NCI-H2081 treated with DMSO at 0.1 percent for 48 hours (cell line): ENCODE data around the gene PLCG1.
"Not testable (repeated sequence)": the region's sequence is repeated elsewhere in the genome, so short reads cannot be mapped to it uniquely, and the experiment has no call there.

Source experiments
- DNase-seq: peaks from one replicate; lab custom pipeline; 2025; lab: John Stamatoyannopoulos, UW

PLCG1 gene

DNA sequence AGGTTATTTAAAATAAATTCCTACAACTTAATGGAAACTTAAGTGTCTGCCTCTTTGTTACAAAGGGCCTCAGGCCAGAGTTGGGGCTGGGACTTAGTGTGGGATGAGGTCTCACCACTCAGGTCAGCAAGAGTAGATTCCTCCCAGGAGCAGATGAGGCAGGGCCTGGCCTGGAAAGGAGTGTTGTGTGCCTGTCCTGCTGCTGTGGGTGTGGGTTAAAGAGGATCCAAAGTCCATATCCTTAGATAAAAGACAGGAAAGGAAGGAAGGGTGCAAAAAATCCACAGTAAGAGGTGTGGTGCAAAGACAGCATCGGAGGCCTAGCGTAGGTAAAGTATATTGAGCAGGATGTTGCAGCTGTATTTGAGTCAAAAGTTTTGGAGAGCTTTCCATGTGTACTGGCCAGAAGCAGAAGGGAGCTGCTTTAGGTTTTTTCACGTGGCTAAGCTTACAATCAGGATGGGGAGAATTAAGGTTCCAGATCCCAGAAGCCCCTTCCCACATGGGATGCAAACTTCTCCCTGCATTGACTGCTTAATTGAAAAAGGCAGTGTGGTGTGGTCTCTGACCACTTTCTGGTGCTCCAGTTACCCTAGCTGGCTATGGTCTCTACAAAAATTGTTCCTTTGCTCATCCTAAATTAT is 12.8 kb upstream of the PLCG1 start:
- no peak for DNase-seq

DNA sequence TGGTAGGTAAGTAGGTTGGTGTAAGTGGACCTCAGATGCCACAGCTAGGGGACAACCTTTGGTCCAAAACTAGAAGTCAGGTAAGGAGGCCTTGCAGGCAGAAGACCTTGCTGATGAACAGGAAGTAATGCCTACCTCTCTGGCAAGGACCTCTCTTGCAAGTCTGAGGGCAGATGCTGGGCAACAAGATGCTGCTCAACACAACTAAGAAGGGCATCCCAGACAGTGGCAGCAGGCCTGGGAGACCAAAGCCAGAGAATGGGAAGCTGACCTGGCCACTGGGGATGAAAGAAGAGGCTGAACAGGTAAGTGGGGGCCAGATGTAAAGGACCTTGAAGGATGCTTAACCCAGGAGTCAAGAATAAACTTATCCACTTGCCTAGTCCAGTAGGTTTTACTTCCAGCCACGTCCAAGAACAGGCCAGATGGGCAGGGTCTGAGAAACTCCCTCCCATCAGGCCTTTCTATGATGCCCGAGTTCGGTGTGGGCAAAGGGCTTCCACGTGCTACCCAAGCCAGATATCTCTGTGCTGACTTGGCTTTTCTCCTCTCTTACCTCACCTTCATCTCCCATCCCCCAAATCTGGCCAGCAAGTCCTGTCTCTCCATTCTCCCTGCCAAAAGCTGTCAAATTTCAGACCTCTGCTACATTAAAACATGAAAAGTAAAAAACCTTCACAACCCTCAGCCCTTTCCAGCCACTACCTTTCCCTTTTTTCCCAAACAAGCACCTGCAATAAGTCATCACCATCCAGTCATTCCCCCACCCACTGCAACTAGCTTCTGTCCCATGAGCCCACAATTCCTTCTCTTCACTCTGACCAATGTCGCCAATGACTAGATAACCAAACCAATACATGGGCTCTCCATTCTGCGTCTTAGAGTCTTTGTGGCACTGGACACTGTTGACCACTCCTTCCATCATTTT is 11.5 kb upstream of the PLCG1 start:
- DNase-seq, result no peak

GRCh38 chr20:41126719-41127118 is 10.6 kb upstream of the PLCG1 start:
- no peak for DNase-seq

DNA sequence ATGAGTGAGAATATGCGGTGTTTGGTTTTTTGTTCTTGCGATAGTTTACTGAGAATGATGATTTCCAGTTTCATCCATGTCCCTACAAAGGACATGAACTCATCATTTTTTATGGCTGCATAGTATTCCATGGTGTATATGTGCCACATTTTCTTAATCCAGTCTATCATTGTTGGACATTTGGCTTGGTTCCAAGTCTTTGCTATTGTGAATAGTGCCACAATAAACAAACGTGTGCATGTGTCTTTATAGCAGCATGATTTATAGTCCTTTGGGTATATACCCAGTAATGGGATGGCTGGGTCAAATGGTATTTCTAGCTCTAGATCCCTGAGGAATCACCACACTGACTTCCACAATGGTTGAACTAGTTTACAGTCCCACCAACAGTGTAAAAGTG is 9.0 kb upstream of the PLCG1 start:
- DNase-seq, result not testable (repeated sequence)

GRCh38 chr20:41131594-41132387 is 5.6 kb upstream of the PLCG1 start:
- no peak for DNase-seq

DNA sequence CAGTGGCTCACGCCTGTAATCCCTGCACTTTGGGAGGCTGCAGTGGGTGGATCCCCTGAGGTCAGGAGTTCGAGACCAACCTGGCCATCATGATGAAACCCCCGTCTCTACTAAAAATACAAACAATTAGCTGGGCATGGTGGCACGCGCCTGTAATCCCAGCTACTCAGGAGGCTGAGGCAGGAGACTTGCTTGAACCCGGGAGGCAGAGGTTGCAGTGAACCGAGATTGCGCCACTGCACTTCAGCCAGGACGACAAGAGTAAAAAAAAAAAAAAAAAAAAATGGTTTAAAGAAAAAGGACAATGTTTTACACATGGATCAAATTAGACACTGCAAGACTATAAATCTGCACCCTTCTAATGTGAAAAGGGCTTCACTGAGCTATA is 5.0 kb upstream of the PLCG1 start:
- not testable (repeated sequence) for DNase-seq

DNA sequence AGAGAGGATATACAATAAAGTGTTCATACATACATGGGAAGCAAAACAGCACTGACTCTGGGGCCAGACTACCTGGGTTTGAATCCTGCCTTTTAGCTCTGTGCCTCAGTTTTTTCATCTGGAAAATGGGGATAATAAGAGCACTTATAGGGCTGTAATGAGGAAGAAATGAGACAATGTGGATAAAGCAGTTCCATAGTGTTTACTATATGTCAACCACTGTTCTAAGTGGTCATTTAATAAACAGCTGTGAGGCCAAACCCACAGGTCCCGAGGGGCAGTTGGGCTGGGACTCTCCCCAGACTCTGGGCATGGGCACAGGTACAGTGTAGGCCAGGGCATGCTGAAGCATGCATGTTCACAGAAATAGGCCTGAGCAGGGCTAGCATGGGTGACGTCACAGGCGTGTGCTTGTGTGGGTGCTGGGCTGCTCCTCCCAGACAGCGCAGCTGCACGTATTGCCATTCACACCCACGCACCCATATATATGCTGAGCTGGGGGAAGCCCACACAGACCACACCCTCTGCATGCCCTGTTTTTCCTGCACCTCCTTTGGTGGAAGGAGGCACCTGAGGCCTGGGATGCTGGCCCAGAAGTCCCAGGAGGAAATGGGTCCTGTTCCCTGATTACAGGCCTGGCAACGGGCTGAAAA is 3.5 kb upstream of the PLCG1 start:
- DNase-seq, result no peak

GRCh38 chr20:41134362-41135186 is 2.8 kb upstream of the PLCG1 start:
- no peak for DNase-seq

- DNase-seq, result no peak
Observed at GRCh38 chr20:41135187-41135887, 2.0 kb upstream of the PLCG1 start.

DNA sequence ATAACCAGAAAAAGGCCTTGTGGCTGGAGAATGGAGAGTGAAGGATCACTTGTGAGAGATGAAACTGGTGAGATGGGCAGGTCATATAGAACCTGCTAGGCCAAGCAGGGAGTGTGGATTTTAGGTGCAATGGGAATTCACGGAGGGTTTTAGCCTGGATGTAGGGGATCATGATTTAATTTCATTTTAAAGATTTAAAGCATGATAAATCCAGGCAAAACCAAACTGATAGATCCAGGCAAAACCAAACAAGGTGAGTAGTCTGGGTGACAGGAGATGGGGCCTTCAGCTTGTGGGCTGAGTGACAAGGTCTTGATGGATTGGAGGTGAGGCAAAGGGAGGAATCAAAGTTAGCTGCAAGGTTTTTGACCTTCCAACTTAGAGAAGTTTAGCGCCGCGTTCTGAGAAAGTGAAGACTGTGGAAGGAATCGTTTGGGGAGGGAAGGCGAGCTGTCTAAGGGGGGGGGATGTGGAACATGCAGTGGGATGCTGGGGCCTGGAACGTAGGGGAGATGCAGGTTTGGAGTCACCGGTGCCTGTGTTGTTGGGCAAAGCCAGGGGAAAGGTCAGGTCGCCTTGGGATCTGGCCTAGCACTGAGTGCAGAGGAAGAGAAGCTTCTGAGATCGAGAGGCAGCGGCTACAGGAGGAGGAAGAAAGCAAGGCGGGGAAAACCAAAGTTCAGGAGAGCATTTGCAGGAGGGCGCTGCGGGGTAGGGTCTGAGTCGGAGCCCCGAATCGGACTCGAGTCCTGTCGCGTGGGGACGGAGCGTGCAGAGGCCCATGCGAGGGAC is 1.3 kb upstream of the PLCG1 start:
- no peak for DNase-seq

GRCh38 chr20:41137614-41138474 is 501 bp downstream of the PLCG1 start:
- no peak for DNase-seq

DNA sequence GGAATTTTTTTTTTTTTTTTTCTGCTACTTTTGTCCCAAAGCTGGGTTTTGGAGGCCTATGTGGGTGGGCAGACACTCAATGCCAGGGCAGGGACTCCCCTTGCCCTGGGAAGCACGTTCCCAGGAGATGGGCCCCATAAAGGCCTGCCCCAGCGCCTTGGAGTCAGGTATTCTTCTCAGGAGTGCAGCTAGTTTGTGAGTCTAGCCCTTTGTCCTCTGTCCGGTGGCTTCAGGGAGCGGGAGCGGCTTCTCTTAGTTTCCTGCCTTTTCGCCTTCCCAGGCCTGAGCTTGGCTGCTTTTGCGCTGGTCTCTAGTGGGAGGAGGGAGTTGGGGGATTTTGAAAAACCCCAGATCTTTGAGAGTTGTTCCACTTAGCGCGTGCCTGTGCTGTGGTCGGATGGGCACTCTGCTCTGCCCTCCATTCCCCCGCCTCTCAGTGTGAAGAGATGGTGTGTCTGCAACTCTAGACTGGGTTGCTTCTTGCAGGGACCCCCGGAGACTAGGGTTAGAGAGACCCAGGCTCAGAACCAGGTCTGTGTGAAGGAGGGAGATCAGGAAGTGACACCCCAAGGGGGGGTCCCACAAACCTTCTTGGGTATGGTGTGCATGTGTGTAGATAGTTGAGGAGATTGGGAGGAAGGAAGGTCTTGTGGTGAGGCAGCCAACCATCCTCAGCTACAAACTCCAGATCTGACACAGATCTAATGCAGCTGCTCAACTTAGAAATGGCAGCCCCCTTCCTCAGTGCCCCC is 1.3 kb downstream of the PLCG1 start:
- DNase-seq, result no peak

- no peak for DNase-seq
Observed at GRCh38 chr20:41139227-41140093, 2.1 kb downstream of the PLCG1 start.

DNA sequence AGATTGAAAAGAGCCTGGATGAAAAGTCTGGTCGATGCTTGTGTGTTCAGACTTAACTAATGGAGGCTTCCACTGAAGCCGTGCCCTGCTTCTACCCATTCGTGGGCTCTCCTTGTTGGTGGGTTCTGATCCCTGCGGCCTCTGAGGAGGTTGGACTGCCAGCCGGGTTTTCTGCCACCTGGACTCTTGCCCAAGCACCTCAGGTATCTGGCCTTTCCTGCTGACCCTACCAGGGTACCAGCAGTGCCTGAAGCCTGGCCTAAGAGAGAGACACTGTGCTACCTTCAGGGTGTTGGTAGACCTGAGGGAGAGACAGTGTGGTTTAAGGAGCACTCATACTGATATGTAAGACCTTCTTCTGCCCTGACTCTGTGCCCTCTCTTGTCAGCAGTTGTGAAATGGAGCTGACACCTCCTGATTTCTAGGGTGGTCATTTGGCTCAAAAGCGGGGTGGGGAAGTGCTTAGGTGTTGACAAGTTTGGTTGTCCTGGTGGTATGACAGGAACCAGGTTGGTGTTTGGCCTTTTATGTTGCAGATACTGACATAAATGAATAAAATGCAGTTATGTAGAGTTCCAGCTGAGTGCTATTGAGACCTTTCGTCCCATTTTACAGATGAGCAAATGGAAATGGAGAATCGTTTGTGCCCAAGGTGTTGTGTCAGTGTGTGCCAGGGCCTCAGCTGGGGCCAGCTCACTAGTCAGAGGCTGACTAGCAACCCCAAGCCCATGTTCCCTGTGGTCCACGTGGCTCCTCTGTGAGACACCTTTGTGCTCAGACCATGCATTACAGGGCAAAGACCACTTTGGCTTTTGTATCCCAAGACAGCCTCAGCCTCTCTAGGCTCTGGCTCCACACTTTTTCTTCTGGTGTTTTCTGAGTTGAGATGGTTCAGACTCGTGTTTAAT is 3.1 kb downstream of the PLCG1 start:
- no peak for DNase-seq

GRCh38 chr20:41141153-41141815 is 3.9 kb downstream of the PLCG1 start:
- no peak for DNase-seq
